WTC11 (cell line): Measurements from ENCODE around the gene IGFBP1.

ENCODE experiments used
- AFF4 ChIP-seq: sonication (generic); formaldehyde crosslinking; IDR thresholded peaks from 2 replicates; pipeline ENCODE4 v1.8.1; 2023; ENCODE audit warnings: mild to moderate bottlenecking, missing genetic modification reagents, borderline replicate concordance
- ATF3 ChIP-seq: sonication (generic); formaldehyde crosslinking; conservative IDR thresholded peaks from 2 replicates; pipeline ENCODE4 v1.8.1; 2022; ENCODE audit warnings: mild to moderate bottlenecking, missing genetic modification reagents
- ETV6 ChIP-seq: sonication (generic); formaldehyde crosslinking; IDR thresholded peaks from 2 replicates; pipeline ENCODE4 v1.8.1; 2022; ENCODE audit warnings: mild to moderate bottlenecking, missing genetic modification reagents
- FOXJ3 ChIP-seq: sonication (generic); formaldehyde crosslinking; IDR thresholded peaks from 2 replicates; pipeline ENCODE4 v1.9.0; 2021; ENCODE audit warnings: missing genetic modification reagents, mild to moderate bottlenecking, borderline replicate concordance
- HMGXB4 ChIP-seq: sonication (generic); formaldehyde crosslinking; IDR thresholded peaks from 2 replicates; pipeline ENCODE4 v1.8.1; 2023; ENCODE audit warnings: mild to moderate bottlenecking, moderate library complexity, missing genetic modification reagents
- TEAD4 ChIP-seq: sonication (generic); formaldehyde crosslinking; IDR thresholded peaks from 2 replicates; pipeline ENCODE4 v1.8.0; 2022; ENCODE audit warnings: mild to moderate bottlenecking, missing genetic modification reagents
- TP53 ChIP-seq: sonication (generic); formaldehyde crosslinking; IDR thresholded peaks from 2 replicates; pipeline ENCODE4 v1.8.1; 2023; ENCODE audit warnings: mild to moderate bottlenecking, missing genetic modification reagents
- ZNF281 ChIP-seq: sonication (generic); formaldehyde crosslinking; IDR thresholded peaks from 2 replicates; pipeline ENCODE4 v1.8.0; 2023; ENCODE audit warnings: mild to moderate bottlenecking, missing genetic modification reagents
- ZNF425 ChIP-seq: fragments of 250-450 bp; sonication (Bioruptor Pico); conservative IDR thresholded peaks from 2 replicates; pipeline ENCODE4 v1.9.0; 2021; ENCODE audit warnings: mild to moderate bottlenecking
- TF ChIP-seq, protein P1 (sequence below): sonication (generic); formaldehyde crosslinking; IDR thresholded peaks from 2 replicates; pipeline ENCODE4 v1.8.0; 2022; ENCODE audit warnings: mild to moderate bottlenecking, missing genetic modification reagents
- TF ChIP-seq, protein P2 (sequence below): fragments of 200-600 bp; IDR thresholded peaks from 2 replicates; pipeline ENCODE4 v1.8.0; 2022; ENCODE audit warnings: antibody characterized with exemption
- TF ChIP-seq, protein P3 (sequence below): sonication (generic); formaldehyde crosslinking; IDR thresholded peaks from 2 replicates; pipeline ENCODE4 v1.8.0; 2022; ENCODE audit warnings: mild to moderate bottlenecking, missing genetic modification reagents
- TF ChIP-seq, protein P4 (sequence below): sonication (generic); formaldehyde crosslinking; IDR thresholded peaks from 2 replicates; pipeline ENCODE4 v1.8.1; 2023; ENCODE audit warnings: mild to moderate bottlenecking, missing genetic modification reagents, moderate library complexity
- TF ChIP-seq, protein P5 (sequence below): sonication (generic); formaldehyde crosslinking; IDR thresholded peaks from 2 replicates; pipeline ENCODE4 v1.8.1; 2022; ENCODE audit warnings: low read depth, mild to moderate bottlenecking, moderate library complexity, missing genetic modification reagents, borderline replicate concordance

GRCh38 chr7:45918556-45918955 lies 30.3 kb downstream of the IGFBP1 start:
- TF ChIP-seq ATF3 (CRISPR knock-in tag) (no peak), ZNF425 (CRISPR knock-in tag) (no peak), ZNF281 (CRISPR knock-in tag) (no peak), TEAD4 (CRISPR knock-in tag) (no peak), FOXJ3 (CRISPR knock-in tag) (no peak), ETV6 (no peak), HMGXB4 (CRISPR knock-in tag) (no peak), TP53 (CRISPR knock-in tag) (no peak), AFF4 (CRISPR knock-in tag) (no peak)
- TF ChIP-seq, protein P1, sequence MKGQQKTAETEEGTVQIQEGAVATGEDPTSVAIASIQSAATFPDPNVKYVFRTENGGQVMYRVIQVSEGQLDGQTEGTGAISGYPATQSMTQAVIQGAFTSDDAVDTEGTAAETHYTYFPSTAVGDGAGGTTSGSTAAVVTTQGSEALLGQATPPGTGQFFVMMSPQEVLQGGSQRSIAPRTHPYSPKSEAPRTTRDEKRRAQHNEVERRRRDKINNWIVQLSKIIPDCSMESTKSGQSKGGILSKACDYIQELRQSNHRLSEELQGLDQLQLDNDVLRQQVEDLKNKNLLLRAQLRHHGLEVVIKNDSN (CRISPR knock-in tag) = no peak
- TF ChIP-seq, protein P2, sequence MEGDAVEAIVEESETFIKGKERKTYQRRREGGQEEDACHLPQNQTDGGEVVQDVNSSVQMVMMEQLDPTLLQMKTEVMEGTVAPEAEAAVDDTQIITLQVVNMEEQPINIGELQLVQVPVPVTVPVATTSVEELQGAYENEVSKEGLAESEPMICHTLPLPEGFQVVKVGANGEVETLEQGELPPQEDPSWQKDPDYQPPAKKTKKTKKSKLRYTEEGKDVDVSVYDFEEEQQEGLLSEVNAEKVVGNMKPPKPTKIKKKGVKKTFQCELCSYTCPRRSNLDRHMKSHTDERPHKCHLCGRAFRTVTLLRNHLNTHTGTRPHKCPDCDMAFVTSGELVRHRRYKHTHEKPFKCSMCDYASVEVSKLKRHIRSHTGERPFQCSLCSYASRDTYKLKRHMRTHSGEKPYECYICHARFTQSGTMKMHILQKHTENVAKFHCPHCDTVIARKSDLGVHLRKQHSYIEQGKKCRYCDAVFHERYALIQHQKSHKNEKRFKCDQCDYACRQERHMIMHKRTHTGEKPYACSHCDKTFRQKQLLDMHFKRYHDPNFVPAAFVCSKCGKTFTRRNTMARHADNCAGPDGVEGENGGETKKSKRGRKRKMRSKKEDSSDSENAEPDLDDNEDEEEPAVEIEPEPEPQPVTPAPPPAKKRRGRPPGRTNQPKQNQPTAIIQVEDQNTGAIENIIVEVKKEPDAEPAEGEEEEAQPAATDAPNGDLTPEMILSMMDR = no peak
- TF ChIP-seq, protein P3, sequence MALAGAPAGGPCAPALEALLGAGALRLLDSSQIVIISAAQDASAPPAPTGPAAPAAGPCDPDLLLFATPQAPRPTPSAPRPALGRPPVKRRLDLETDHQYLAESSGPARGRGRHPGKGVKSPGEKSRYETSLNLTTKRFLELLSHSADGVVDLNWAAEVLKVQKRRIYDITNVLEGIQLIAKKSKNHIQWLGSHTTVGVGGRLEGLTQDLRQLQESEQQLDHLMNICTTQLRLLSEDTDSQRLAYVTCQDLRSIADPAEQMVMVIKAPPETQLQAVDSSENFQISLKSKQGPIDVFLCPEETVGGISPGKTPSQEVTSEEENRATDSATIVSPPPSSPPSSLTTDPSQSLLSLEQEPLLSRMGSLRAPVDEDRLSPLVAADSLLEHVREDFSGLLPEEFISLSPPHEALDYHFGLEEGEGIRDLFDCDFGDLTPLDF = no peak
- TF ChIP-seq, protein P4, sequence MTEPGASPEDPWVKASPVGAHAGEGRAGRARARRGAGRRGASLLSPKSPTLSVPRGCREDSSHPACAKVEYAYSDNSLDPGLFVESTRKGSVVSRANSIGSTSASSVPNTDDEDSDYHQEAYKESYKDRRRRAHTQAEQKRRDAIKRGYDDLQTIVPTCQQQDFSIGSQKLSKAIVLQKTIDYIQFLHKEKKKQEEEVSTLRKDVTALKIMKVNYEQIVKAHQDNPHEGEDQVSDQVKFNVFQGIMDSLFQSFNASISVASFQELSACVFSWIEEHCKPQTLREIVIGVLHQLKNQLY (CRISPR knock-in tag) = no peak
- TF ChIP-seq, protein P5, sequence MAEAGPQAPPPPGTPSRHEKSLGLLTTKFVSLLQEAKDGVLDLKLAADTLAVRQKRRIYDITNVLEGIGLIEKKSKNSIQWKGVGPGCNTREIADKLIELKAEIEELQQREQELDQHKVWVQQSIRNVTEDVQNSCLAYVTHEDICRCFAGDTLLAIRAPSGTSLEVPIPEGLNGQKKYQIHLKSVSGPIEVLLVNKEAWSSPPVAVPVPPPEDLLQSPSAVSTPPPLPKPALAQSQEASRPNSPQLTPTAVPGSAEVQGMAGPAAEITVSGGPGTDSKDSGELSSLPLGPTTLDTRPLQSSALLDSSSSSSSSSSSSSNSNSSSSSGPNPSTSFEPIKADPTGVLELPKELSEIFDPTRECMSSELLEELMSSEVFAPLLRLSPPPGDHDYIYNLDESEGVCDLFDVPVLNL (CRISPR knock-in tag) = no peak
